Measurements from ENCODE around the gene HOXB9.

Gene HOXB9

GRCh38 chr17:48629411-48629759 is 3.2 kb upstream of the HOXB9 start:
- no peaks in the 10 kb centered on the region for H3K79me2 ChIP-seq (ENCODE audit: insufficient read depth, low read length)
- no peaks in the 10 kb centered on the region for H3F3A ChIP-seq (ENCODE audit: insufficient read depth, low read length)
- no peaks in the 10 kb centered on the region for H3K9me3 ChIP-seq (ENCODE audit: low read length)
- H4K20me1 ChIP-seq (ENCODE audit: insufficient read depth, low read length) = no peaks in the 10 kb centered on the region
- TF ChIP-seq CTCF (IDR thresholded peaks at IDR 0.05; ENCODE audit: low read length) (no peak), EZH2 (IDR thresholded peaks at IDR 0.05; ENCODE audit: borderline replicate concordance, low read length) (no peak)
- H3K4me3 ChIP-seq (ENCODE audit: low read depth, low read length, poor library complexity, severe bottlenecking) = no peak overlapping the region
- no peaks in the 10 kb centered on the region for H3K9me2 ChIP-seq (ENCODE audit: low read depth, low read length)
- no peak overlapping the region for H3K27ac ChIP-seq (ENCODE audit: low read depth, low read length, poor library complexity, severe bottlenecking)
- H3K4me1 ChIP-seq (ENCODE audit: insufficient read depth, low read length, severe bottlenecking) = no peaks in the 10 kb centered on the region
- no peak overlapping the region for H3K9ac ChIP-seq (ENCODE audit: low read length)
- no peak overlapping the region for H2AFZ ChIP-seq (ENCODE audit: low read length)
- H3K27me3 ChIP-seq (ENCODE audit: insufficient read depth, low read length) = no peaks in the 10 kb centered on the region; the same call in 1 of the 2 replicates
- H3K36me3 ChIP-seq (ENCODE audit: insufficient read depth, low read length) = no peaks in the 10 kb centered on the region
- H3K4me2 ChIP-seq (ENCODE audit: low read length) = no peak overlapping the region

- TF ChIP-seq CTCF (IDR thresholded peaks at IDR 0.05; ENCODE audit: low read length) (no peak), EZH2 (IDR thresholded peaks at IDR 0.05; ENCODE audit: borderline replicate concordance, low read length) (no peak)
- H3K9ac ChIP-seq (ENCODE audit: low read length) = no peak overlapping the region
- H3K9me3 ChIP-seq (ENCODE audit: low read length) = no peaks in the 10 kb centered on the region
- H3K79me2 ChIP-seq (ENCODE audit: insufficient read depth, low read length) = no peaks in the 10 kb centered on the region
- H2AFZ ChIP-seq (ENCODE audit: low read length) = no peak overlapping the region
- H3K4me1 ChIP-seq (ENCODE audit: insufficient read depth, low read length, severe bottlenecking) = no peaks in the 10 kb centered on the region
- no peak overlapping the region for H3K4me2 ChIP-seq (ENCODE audit: low read length)
- no peaks in the 10 kb centered on the region for H4K20me1 ChIP-seq (ENCODE audit: insufficient read depth, low read length)
- no peak overlapping the region for H3K27ac ChIP-seq (ENCODE audit: low read depth, low read length, poor library complexity, severe bottlenecking)
- no peaks in the 10 kb centered on the region; the same call in 1 of the 2 replicates for H3K27me3 ChIP-seq (ENCODE audit: insufficient read depth, low read length)
- no peaks in the 10 kb centered on the region for H3K36me3 ChIP-seq (ENCODE audit: insufficient read depth, low read length)
- no peaks in the 10 kb centered on the region for H3K9me2 ChIP-seq (ENCODE audit: low read depth, low read length)
- H3K4me3 ChIP-seq (ENCODE audit: low read depth, low read length, poor library complexity, severe bottlenecking) = no peak overlapping the region
- no peaks in the 10 kb centered on the region for H3F3A ChIP-seq (ENCODE audit: insufficient read depth, low read length)
Measured at GRCh38 chr17:48628649-48629410, 2.7 kb upstream of the HOXB9 start.

- H3F3A ChIP-seq (ENCODE audit: insufficient read depth, low read length) = no peaks in the 10 kb centered on the region
- H2AFZ ChIP-seq (ENCODE audit: low read length) = no peak overlapping the region
- no peaks in the 10 kb centered on the region for H3K79me2 ChIP-seq (ENCODE audit: insufficient read depth, low read length)
- no peaks in the 10 kb centered on the region for H4K20me1 ChIP-seq (ENCODE audit: insufficient read depth, low read length)
- H3K9ac ChIP-seq (ENCODE audit: low read length) = no peak overlapping the region
- no peak overlapping the region for H3K4me3 ChIP-seq (ENCODE audit: low read depth, low read length, poor library complexity, severe bottlenecking)
- no peaks in the 10 kb centered on the region for H3K9me2 ChIP-seq (ENCODE audit: low read depth, low read length)
- no peaks in the 10 kb centered on the region for H3K4me1 ChIP-seq (ENCODE audit: insufficient read depth, low read length, severe bottlenecking)
- H3K4me2 ChIP-seq (ENCODE audit: low read length) = no peak overlapping the region
- no peaks in the 10 kb centered on the region for H3K36me3 ChIP-seq (ENCODE audit: insufficient read depth, low read length)
- TF ChIP-seq EZH2 (IDR thresholded peaks at IDR 0.05; ENCODE audit: borderline replicate concordance, low read length) = no peak
- no peak overlapping the region for H3K27ac ChIP-seq (ENCODE audit: low read depth, low read length, poor library complexity, severe bottlenecking)
- H3K9me3 ChIP-seq (ENCODE audit: low read length) = no peaks in the 10 kb centered on the region
- H3K27me3 ChIP-seq (ENCODE audit: insufficient read depth, low read length) = no peaks in the 10 kb centered on the region
Measured at GRCh38 chr17:48627623-48628521, 1.7 kb upstream of the HOXB9 start.

Measured in OCI-LY1 (cell line).